ENCODE data around the gene SLC39A3. TPM values are rescaled to one million over a fixed set of nuclear protein-coding genes. Genes with fewer than 3 reads are reported as not detected.

Gene SLC39A3
- total RNA-seq, 1 donor from 2014 or later, result 22.6 TPM

- TF ChIP-seq CTCF (IDR thresholded peaks at IDR 0.05; ENCODE audit: borderline replicate concordance), result no peak
- intact Hi-C loops (cut with micrococcal nuclease), result no loop called here
- Histone ChIP-seq H3K9me3 (replicated peaks) (no peaks in the 10 kb centered on the region), H3K27me3 (ENCODE audit: low read depth) (no peaks in the 10 kb centered on the region), H3K4me1 (no peaks in the 10 kb centered on the region), H3K36me3 (peaks cover 99% of the 10 kb centered on the region), H3K4me3 (no peak overlapping the region), H3K27ac (replicated peaks) (no peak overlapping the region)
- DNase-seq, result no peak
Measured at GRCh38 chr19:2761876-2762782, 22.3 kb upstream of the SLC39A3 start.

DNA sequence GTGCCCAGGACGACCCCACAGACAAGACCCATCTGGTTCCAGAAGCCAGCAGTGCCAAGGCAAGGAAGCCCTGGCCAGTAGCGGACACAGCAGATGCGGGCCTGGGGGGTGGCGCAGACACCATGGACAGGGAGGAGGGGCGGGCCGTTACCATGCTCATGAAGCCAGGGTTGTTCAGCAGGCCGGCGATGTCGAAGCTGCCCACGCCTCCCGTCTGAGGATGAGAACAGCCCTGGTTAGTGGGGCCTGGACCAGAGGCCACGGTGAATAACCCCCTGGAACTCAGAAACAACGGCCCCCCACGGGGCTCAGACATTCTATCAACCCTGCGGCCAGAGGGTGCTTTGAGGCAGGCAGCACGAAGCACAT is 21.5 kb upstream of the SLC39A3 start:
- Histone ChIP-seq H3K4me1 (no peaks in the 10 kb centered on the region), H3K27me3 (ENCODE audit: low read depth) (no peaks in the 10 kb centered on the region), H3K27ac (replicated peaks) (no peak overlapping the region), H3K9me3 (replicated peaks) (no peaks in the 10 kb centered on the region), H3K36me3 (peaks cover 99% of the 10 kb centered on the region), H3K4me3 (no peak overlapping the region)
- DNase-seq, result no peak
- no peak for TF ChIP-seq CTCF (IDR thresholded peaks at IDR 0.05; ENCODE audit: borderline replicate concordance)
- intact Hi-C loops (cut with micrococcal nuclease), result no loop called here

DNA sequence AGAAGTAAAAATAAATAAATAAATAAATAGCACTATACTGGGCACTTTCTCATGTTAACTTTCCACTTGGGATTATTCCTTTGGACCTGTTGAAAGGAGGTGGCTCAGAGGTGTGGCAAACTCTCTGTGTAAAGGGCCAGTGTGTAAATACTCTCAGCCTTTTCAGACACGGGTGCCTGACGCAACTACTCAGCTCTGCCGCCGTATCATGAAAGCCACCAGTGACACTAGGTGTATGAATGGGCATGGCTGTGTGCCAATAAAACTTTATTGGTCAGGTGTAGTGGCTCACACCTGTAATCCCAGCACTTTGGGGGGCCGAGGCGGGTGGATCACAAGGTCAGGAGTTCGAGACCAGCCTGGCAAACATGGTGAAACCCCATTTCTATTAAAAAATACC is 20.1 kb upstream of the SLC39A3 start:
- H3K27ac ChIP-seq (replicated peaks), result no peak overlapping the region
- intact Hi-C loops (cut with micrococcal nuclease), result no loop called here
- no peak for DNase-seq
- no peaks in the 10 kb centered on the region for H3K4me1 ChIP-seq
- no peaks in the 10 kb centered on the region for H3K9me3 ChIP-seq (replicated peaks)
- no peak for TF ChIP-seq CTCF (IDR thresholded peaks at IDR 0.05; ENCODE audit: borderline replicate concordance)
- peaks cover 99% of the 10 kb centered on the region for H3K36me3 ChIP-seq
- H3K27me3 ChIP-seq (ENCODE audit: low read depth), result no peaks in the 10 kb centered on the region
- H3K4me3 ChIP-seq, result no peak overlapping the region

- H3K4me3 ChIP-seq, result no peak overlapping the region
- DNase-seq, result no peak
- H3K27ac ChIP-seq (replicated peaks), result no peak overlapping the region
- TF ChIP-seq CTCF (IDR thresholded peaks at IDR 0.05; ENCODE audit: borderline replicate concordance), result no peak
- peaks cover 99% of the 10 kb centered on the region for H3K36me3 ChIP-seq
- H3K27me3 ChIP-seq (ENCODE audit: low read depth), result no peaks in the 10 kb centered on the region
- no peaks in the 10 kb centered on the region for H3K4me1 ChIP-seq
- intact Hi-C loops (cut with micrococcal nuclease), result no loop called here
- H3K9me3 ChIP-seq (replicated peaks), result no peaks in the 10 kb centered on the region
Measured at GRCh38 chr19:2759362-2759761, 19.5 kb upstream of the SLC39A3 start.

GRCh38 chr19:2758601-2759313 is 18.9 kb upstream of the SLC39A3 start:
- no peak overlapping the region for H3K27ac ChIP-seq (replicated peaks)
- DNase-seq, result no peak
- no peaks in the 10 kb centered on the region for H3K9me3 ChIP-seq (replicated peaks)
- H3K36me3 ChIP-seq, result peaks cover 99% of the 10 kb centered on the region
- no peak overlapping the region for H3K4me3 ChIP-seq
- H3K4me1 ChIP-seq, result no peaks in the 10 kb centered on the region
- H3K27me3 ChIP-seq (ENCODE audit: low read depth), result no peaks in the 10 kb centered on the region
- no peak for TF ChIP-seq CTCF (IDR thresholded peaks at IDR 0.05; ENCODE audit: borderline replicate concordance)
- intact Hi-C loops (cut with micrococcal nuclease), result no loop called here
